GM12865 (cell line): Measurements from ENCODE around the gene SMAP1.

Experiments
- DNase-seq: peaks from one replicate; pipeline ENCODE4 v3.0.0; 2010; ENCODE audit warnings: low read depth
- H3K4me3 ChIP-seq: 2 replicates; pipeline ENCODE4 v1.5.1; 2011; ENCODE audit warnings: mild to moderate bottlenecking, low read depth, low read length, control low read depth
- CTCF ChIP-seq: IDR thresholded peaks from 2 replicates; pipeline ENCODE4 v1.5.1; 2011; ENCODE audit warnings: low read length, control low read depth, low read depth, inconsistent platforms; ENCODE audit not compliant: insufficient read depth; ENCODE audit errors: missing control alignments

The SMAP1 gene

GRCh38 chr6:70708448-70708847 is 40.8 kb downstream of the SMAP1 start:
- no peak for TF ChIP-seq CTCF
- no peak for DNase-seq
- no peak overlapping the region for H3K4me3 ChIP-seq

- no peak for DNase-seq
- no peak overlapping the region for H3K4me3 ChIP-seq
- TF ChIP-seq CTCF = no peak
Observed at GRCh38 chr6:70709826-70710225, 42.1 kb downstream of the SMAP1 start.

- TF ChIP-seq CTCF = no peak
- H3K4me3 ChIP-seq = no peak overlapping the region
- no peak for DNase-seq
Observed at GRCh38 chr6:70714716-70715257, 47.1 kb downstream of the SMAP1 start.

GRCh38 chr6:70717038-70717801 is 49.5 kb downstream of the SMAP1 start:
- no peak overlapping the region for H3K4me3 ChIP-seq
- peak; percentile 7 for DNase-seq
- no peak for TF ChIP-seq CTCF

GRCh38 chr6:70724524-70724923 is 56.8 kb downstream of the SMAP1 start:
- TF ChIP-seq CTCF = no peak
- H3K4me3 ChIP-seq = no peak overlapping the region
- no peak for DNase-seq

GRCh38 chr6:70725817-70726415 is 58.2 kb downstream of the SMAP1 start:
- DNase-seq = no peak
- no peak for TF ChIP-seq CTCF
- H3K4me3 ChIP-seq = no peak overlapping the region
